Testis (tissue), 2 donors: Measurements from ENCODE around the gene TWNK.

ENCODE experiments used
- POLR2A ChIP-seq: fragments of 450-650 bp; IDR thresholded peaks from one replicate; pipeline ENCODE4 v1.6.1; 2017; ENCODE audit warnings: antibody characterized with exemption, mild to moderate bottlenecking, moderate library complexity
- TF ChIP-seq, protein P1 (sequence below), 3 experiments: fragments of 450-650 bp in 2 of 3; fragments of 200-600 bp in 1 of 3; sonication (generic) in 1 of 3; IDR thresholded peaks; one replicate each; pipeline ENCODE4 v1.5.1; 2016 to 2019; ENCODE audit warnings: antibody characterized with exemption in 3 of 3, mild to moderate bottlenecking in 2 of 3, moderate library complexity in 1 of 3

DNA sequence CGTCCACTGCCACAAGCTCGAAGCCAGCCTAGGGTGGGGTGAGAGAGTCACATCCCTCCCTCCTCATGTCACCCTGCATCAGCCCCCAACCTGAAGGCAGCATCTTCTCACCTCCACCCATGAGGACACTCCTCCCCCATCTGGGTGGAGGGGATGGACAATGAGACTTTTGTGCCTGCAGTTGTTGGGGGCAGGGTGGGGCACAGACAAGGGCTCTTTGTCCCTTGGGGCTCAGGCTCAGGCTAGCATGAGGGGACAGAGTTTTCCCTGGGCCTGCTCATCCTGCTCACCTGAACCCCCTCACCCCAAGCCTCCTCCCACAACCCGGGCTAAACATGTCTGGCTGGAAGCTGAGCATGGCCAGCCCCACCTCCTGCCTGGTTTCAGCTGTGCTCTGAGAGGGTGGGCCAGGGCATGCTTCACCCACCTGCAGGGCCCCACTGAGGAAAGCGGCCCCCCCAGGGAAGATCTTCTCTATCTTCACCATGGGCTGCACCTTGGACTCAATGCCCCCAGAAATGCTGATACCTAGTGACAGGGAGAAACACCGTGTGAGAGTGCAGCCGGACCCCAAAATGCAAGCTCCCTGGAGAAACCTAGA, 21.6 kb downstream of the TWNK start:
- TF ChIP-seq, protein P1, sequence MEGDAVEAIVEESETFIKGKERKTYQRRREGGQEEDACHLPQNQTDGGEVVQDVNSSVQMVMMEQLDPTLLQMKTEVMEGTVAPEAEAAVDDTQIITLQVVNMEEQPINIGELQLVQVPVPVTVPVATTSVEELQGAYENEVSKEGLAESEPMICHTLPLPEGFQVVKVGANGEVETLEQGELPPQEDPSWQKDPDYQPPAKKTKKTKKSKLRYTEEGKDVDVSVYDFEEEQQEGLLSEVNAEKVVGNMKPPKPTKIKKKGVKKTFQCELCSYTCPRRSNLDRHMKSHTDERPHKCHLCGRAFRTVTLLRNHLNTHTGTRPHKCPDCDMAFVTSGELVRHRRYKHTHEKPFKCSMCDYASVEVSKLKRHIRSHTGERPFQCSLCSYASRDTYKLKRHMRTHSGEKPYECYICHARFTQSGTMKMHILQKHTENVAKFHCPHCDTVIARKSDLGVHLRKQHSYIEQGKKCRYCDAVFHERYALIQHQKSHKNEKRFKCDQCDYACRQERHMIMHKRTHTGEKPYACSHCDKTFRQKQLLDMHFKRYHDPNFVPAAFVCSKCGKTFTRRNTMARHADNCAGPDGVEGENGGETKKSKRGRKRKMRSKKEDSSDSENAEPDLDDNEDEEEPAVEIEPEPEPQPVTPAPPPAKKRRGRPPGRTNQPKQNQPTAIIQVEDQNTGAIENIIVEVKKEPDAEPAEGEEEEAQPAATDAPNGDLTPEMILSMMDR (IDR thresholded peaks at IDR 0.05) = no peak
- TF ChIP-seq POLR2A = no peak
